Embryonic facial prominence (tissue), 1 donor: ENCODE measurements around the gene CGNL1.

ENCODE experiments used
- DNase-seq: peaks from one replicate; pipeline ENCODE4 v3.0.0-alpha.2; 2016; ENCODE audit errors: extremely low spot score

CGNL1 gene

GRCh38 chr15:57570340-57570739 is 194.0 kb downstream of the CGNL1 start:
- DNase-seq = no peak

DNA sequence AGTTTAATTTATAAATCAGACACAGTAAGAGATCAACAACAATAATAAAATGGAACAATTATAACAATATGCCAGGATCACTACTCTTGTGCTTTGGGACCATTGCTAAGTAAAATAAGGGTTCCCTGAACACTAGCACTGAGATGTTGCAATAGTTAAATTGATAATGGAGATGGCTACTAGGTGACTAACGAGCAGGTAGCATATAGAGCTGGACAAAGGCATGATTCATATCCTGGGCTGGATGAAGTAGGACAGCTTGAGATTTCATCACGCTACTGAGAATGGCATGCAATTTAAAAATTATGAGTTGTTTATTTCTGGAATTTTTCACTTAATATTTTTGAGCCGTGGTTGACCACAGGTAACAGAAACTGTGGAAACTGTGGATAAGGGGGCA is 194.7 kb downstream of the CGNL1 start:
- DNase-seq = no peak

- no peak for DNase-seq
These were observed 195.4 kb downstream of the CGNL1 start for GRCh38 chr15:57571725-57572124.

GRCh38 chr15:57572468-57572867 is 196.2 kb downstream of the CGNL1 start:
- DNase-seq = no peak

DNA sequence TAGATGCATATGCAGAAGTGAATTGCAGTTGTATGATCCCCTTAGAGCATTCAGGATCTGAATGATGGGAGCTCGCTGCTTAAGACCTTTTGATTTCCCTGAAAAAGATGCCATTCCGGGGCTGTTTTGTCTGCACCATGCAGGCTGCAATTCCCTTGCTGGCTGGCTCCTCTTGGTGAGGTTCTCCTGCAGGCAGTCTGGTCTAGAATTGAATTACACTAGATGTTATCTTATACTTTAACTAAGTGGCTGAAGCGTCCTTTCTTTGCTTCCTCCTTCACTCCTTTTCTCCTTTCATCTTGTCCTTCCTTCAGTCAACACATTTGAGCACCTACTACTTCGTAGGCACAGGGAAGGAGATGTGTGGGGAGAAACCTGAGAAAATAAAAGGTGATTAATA is 196.8 kb downstream of the CGNL1 start:
- DNase-seq = no peak

DNA sequence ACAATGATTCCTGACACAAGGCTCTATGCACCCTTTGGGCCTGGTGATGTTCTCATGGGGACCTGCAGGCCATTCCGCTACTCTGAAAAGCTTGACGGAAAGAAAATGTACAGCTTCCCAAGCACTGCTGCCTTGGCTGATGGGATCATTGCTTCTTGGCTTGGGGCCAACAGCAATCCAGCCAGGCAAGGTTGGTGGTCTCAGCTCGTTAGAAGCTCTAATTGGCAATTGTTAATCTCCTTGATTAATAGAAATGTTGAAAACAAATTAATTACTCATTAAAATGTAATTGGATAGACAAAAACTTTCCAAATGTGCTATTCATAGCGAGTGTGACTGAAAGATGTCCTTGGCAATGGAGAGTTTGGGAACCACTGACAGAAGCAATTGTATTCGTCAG is 199.1 kb downstream of the CGNL1 start:
- DNase-seq = no peak

- no peak for DNase-seq
These were observed 202.1 kb downstream of the CGNL1 start for GRCh38 chr15:57578288-57578900.

GRCh38 chr15:57580428-57580827 is 204.1 kb downstream of the CGNL1 start:
- DNase-seq = no peak

GRCh38 chr15:57580866-57581265 is 204.6 kb downstream of the CGNL1 start:
- no peak for DNase-seq

DNA sequence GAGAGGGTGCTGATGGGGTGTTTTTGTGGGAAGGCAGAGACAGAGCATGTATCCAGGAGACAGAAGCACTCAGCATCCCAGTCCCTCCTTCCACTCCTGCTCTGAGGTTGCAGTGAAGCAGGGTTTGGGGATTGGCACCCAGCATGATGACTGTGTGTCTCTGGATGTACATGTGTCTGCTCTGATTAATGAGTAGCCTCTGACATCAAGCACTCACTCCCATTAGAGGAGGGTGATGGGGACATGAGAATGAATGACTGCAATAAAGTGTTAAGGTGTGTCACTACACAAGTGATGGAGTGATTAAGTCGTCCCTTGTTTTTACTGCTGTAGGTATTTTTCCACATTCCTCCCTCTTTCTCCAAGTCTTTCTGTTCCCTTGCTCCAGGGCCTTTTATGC is 205.8 kb downstream of the CGNL1 start:
- no peak for DNase-seq

DNA sequence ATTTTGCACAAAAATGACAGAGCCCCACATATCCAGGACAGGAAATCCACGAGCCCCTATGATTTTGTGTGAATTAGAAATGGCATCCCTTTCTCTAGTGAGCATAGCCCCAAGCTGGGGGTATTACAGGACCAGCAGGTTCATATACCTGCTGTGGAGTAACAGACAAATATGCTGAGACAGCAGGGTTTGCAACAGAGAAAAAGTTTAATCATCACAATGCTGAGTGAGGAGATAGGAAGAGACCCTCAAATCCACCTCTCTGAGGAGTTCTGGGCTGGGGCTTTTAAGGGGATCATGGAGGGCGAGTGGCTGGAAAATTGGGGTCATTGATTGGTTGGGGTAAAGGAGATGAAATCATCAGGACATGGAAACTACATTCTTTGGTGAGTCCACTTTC is 207.0 kb downstream of the CGNL1 start:
- no peak for DNase-seq

DNA sequence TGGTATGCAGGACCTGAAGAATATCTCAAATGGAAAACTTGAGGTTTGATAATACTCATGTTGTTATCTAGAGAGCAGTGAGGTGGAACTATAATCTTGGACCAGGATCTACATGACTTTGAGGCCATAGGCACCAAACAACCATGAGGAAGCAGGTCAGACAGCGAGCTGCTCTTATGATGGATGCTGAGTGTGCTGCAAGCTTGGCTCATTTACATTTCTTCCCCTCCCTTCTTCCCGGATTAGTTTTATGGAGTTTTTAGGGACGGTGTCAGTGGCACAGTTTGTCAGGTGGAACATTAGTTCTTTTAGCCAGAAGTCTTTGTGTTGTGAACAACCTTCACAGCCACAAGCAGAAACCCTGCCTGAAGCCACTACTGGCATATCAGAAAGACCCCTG is 207.4 kb downstream of the CGNL1 start:
- no peak for DNase-seq

- DNase-seq = no peak
These were observed 210.5 kb downstream of the CGNL1 start for GRCh38 chr15:57586661-57587424.

GRCh38 chr15:57589281-57589680 is 213.0 kb downstream of the CGNL1 start:
- DNase-seq = no peak

DNA sequence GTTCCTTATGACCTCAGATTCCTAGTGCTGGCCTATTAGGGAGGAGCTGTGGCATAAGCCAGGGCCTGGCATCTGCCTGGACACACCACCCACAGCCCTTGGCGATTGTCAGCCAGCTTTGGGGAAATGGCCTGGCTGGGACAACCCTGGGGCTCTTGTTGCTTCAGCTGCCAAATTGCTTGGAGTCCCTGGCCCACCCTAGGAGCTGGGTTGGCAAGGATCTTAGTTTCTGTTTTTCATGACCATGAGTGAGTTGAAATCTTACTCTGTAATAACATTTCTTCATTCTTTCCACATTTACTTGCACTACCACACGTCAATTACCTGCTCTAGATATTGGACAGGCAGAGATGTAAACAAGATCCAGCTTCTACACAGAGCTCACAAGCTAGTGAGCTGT is 213.4 kb downstream of the CGNL1 start:
- no peak for DNase-seq

DNA sequence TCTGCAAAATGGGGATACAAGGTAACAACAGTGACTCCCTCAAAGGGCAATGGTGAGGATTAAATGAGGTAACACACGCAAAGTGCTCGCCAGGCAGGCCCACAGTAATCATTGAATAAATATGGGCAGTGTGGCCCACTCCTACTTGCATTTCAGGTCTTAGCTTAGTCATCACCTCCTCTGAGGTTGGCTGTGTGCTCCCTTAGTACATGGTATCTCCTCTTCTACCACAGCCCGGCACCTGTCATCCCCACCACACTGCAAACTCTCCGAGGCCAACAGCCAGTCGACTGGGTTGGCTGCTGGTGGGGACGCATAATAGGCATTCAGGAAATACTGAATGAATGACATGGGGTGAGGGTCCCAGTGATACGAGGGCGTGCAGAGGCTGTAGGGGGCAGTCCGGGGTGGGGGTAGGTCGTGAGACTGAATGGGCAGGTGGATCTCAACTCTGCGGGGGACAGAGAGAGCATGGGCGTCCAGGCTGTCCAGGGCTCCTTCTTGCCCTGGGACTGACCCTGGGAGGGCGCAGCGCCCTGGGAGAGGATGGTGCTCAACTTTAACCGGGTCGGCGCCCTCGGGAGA is 215.0 kb downstream of the CGNL1 start:
- DNase-seq = no peak

- DNase-seq = no peak
These were observed 215.6 kb downstream of the CGNL1 start, which contains the start of gene MYZAP for GRCh38 chr15:57591822-57592367. Gene MYZAP (plus strand): TSS chr15:57591904. CDS start chr15:57592035, 131 bp downstream.

DNA sequence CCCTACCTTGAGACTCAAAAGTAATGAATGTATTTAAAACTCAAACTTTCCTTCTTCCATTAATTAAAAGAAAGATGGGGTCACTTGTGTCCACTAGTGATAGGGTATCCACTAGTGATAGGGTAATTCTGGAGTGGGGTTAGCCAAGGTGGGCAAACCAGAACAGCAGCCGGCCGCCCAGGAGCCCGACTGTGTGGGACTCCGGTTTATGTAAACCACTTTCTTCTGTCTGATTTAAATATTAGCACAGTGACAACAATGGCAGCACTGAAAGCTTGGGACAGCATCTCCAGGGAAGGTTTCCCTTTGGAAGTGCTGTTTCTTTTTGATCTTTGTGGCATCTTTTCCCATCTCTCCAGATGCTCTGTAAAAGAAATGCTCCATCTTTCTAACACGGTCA is 216.1 kb downstream of the CGNL1 start:
- no peak for DNase-seq

DNA sequence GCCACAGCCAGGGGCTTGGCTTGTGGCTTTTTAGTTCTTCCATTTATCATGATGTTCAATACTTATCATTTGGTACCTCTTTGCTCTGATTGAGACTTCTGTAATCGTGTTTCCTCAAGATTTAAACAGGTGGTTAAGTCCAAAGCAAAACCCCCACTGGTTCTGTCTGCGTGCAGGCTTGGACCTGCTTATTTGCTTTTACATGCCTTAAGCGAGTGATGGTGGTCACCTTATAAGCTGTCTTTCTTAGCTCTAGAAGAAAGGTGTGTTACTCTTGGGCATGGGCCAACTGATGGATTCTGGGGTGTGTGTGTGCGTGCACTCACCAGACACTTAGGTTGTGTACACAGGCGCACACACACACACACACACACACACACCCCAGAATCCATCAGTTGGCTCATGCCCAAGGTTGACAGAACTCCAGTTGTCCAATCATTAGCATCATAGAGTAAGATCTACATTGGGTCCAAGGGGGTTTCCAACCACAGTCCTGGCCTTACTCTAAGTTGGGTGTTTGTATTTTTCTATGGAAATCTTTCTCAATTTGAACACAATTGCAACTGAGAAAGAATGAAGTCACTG is 216.6 kb downstream of the CGNL1 start:
- DNase-seq = no peak

DNA sequence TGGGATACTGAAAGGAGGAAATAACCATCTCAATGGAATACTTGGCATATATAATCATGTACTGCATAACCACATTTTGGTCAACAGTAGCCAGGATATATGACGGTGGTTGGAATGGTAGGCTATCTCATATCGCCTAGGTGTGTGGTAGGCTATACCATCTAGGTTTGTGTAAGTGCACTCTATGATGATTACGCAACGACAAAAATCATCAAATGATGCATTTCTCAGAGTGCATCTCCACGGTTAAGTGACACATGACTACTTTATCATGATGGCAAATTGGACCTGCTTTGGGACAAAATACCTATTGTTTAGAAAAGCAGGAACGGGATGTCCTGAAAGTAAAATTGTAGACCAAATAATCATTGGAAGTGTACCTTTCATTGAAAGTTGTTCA is 218.2 kb downstream of the CGNL1 start:
- DNase-seq = no peak

- DNase-seq = no peak
These were observed 218.9 kb downstream of the CGNL1 start for GRCh38 chr15:57595011-57595866.
